ENCODE results near the gene CDK1.

- TF ChIP-seq, protein P1, sequence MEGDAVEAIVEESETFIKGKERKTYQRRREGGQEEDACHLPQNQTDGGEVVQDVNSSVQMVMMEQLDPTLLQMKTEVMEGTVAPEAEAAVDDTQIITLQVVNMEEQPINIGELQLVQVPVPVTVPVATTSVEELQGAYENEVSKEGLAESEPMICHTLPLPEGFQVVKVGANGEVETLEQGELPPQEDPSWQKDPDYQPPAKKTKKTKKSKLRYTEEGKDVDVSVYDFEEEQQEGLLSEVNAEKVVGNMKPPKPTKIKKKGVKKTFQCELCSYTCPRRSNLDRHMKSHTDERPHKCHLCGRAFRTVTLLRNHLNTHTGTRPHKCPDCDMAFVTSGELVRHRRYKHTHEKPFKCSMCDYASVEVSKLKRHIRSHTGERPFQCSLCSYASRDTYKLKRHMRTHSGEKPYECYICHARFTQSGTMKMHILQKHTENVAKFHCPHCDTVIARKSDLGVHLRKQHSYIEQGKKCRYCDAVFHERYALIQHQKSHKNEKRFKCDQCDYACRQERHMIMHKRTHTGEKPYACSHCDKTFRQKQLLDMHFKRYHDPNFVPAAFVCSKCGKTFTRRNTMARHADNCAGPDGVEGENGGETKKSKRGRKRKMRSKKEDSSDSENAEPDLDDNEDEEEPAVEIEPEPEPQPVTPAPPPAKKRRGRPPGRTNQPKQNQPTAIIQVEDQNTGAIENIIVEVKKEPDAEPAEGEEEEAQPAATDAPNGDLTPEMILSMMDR (IDR thresholded peaks at IDR 0.05) = no peak
- TF ChIP-seq EZH2 (IDR thresholded peaks at IDR 0.05; ENCODE audit: borderline replicate concordance, insufficient read depth, low read depth, low read length, poor library complexity, severe bottlenecking) = no peak
Observed at GRCh38 chr10:60762554-60762953, 15.7 kb upstream of the CDK1 start.

All from B cell (primary cell).